Fibroblast of lung (primary cell): Measurements from ENCODE around the gene ZMAT3.

Source experiments
- CTCF ChIP-seq, 2 donors: IDR thresholded peaks in 1 of 2; conservative IDR thresholded peaks in 1 of 2; 1 replicate in 1 of 2; 2 replicates in 1 of 2; pipeline ENCODE4 v1.5.1; 2011 to 2012; ENCODE audit warnings: low read length in 2 of 2, control low read depth in 1 of 2, inconsistent platforms in 1 of 2, low read depth in 1 of 2, mild to moderate bottlenecking in 1 of 2
- EZH2 ChIP-seq: IDR thresholded peaks from 2 replicates; pipeline ENCODE4 v1.5.1; 2012; ENCODE audit warnings: low read length, control low read depth, mild to moderate bottlenecking; ENCODE audit errors: missing control alignments

- TF ChIP-seq CTCF (conservative IDR thresholded peaks at IDR 0.05 in 1 of 2, IDR thresholded peaks at IDR 0.05 in 1 of 2; ENCODE audit: low read depth in 1 of 2, low read length in 2 of 2) (no peak), EZH2 (no peak)
Measured at GRCh38 chr3:179020112-179020511, 51.5 kb downstream of the ZMAT3 start.
